Endothelial cell of umbilical vein (primary cell): ENCODE results near the gene FTSJ3. TPM values are rescaled to one million over a fixed set of nuclear protein-coding genes. Genes with fewer than 3 reads are reported as not detected.

Experiments
- BruUV-seq: library from RNA; stranded (reverse); fragments of 400-500 nt; replicated peaks from 2 replicates; lab custom pipeline; 2021; lab: Mats Ljungman, UMichigan
- CTCF ChIA-PET: fragments of 300-600, 350-600 bp; sonication (Branson Sonifier 250); formaldehyde crosslinking; loops from one replicate; lab custom pipeline; 2021; ENCODE audit warnings: antibody characterized with exemption, inconsistent platforms; lab: Charles Lee
- POLR2A ChIA-PET: fragments of 300-600, 350-600 bp; sonication (Branson Sonifier 250); formaldehyde crosslinking; loops from one replicate; lab custom pipeline; 2021; ENCODE audit warnings: antibody characterized with exemption, inconsistent platforms; lab: Charles Lee
- DNase-seq: peaks from one replicate; pipeline ENCODE4 v3.0.0-alpha.2; 2011; ENCODE audit warnings: low read depth, low spot score
- FAIRE-seq: peaks from 2 replicates; lab custom pipeline; 2011; peaks lifted over from hg19 to GRCh38; lab: Jason Lieb, UNC
- H2AFZ ChIP-seq: 2 replicates; pipeline ENCODE4 v1.6.0; 2012; ENCODE audit warnings: low read depth, low read length, control low read depth, inconsistent platforms
- H3K27ac ChIP-seq: 2 replicates; pipeline ENCODE4 v1.5.1; 2011; ENCODE audit warnings: low read depth, mild to moderate bottlenecking, control low read depth, low read length, moderate library complexity; ENCODE audit not compliant: insufficient read depth
- H3K27me3 ChIP-seq, 2 experiments: 2 replicates each; pipeline versions ENCODE4 v1.6.0 to v1.6.1; 2011; ENCODE audit warnings: low read length in 2 of 2, mixed read lengths in 1 of 2; ENCODE audit not compliant: control insufficient read depth in 2 of 2, insufficient read depth in 2 of 2
- H3K36me3 ChIP-seq, 2 experiments: 2 replicates in 1 of 2; 3 replicates in 1 of 2; pipeline ENCODE4 v1.5.1; 2011; ENCODE audit warnings: low read length in 2 of 2, mild to moderate bottlenecking in 1 of 2, moderate library complexity in 1 of 2; ENCODE audit not compliant: control insufficient read depth in 2 of 2, insufficient read depth in 2 of 2; ENCODE audit errors: extremely low read depth in 1 of 2
- H3K4me1 ChIP-seq: 3 replicates; pipeline ENCODE4 v1.5.1; 2011; ENCODE audit warnings: mild to moderate bottlenecking, low read length; ENCODE audit not compliant: control insufficient read depth, insufficient read depth; ENCODE audit errors: extremely low read depth
- H3K4me2 ChIP-seq: 2 replicates; pipeline ENCODE4 v1.6.1; 2011; ENCODE audit warnings: low read length, control low read depth, mixed read lengths; ENCODE audit not compliant: insufficient read depth
- H3K4me3 ChIP-seq, 3 experiments: fragments of 200-600 bp in 1 of 3; sonication (generic), shearing (Covaris generic) in 1 of 3; replicated peaks in 1 of 3; 2 replicates each; pipeline ENCODE4 v1.5.1; 2011 to 2016; ENCODE audit warnings: control low read depth in 3 of 3, low read length in 3 of 3, mild to moderate bottlenecking in 2 of 3, inconsistent platforms in 1 of 3, low read depth in 1 of 3, moderate library complexity in 1 of 3; ENCODE audit not compliant: insufficient read depth in 1 of 3
- H3K79me2 ChIP-seq: 2 replicates; pipeline ENCODE4 v1.6.0; 2012; ENCODE audit warnings: low read length, inconsistent platforms; ENCODE audit not compliant: control insufficient read depth, insufficient read depth
- H3K9ac ChIP-seq: replicated peaks from 2 replicates; pipeline ENCODE3; 2011; ENCODE audit warnings: low read length, control low read depth; ENCODE audit not compliant: insufficient read depth; ENCODE audit errors: extremely low read depth
- H3K9me1 ChIP-seq: replicated peaks from 3 replicates; pipeline ENCODE4 v1.6.0; 2011; ENCODE audit warnings: mild to moderate bottlenecking, low read length; ENCODE audit not compliant: control insufficient read depth, insufficient read depth; ENCODE audit errors: extremely low read depth
- H3K9me3 ChIP-seq: replicated peaks from 2 replicates; pipeline ENCODE4 v1.5.1; 2012; ENCODE audit warnings: low read length, inconsistent platforms; ENCODE audit not compliant: control insufficient read depth, insufficient read depth
- H4K20me1 ChIP-seq: replicated peaks from 2 replicates; pipeline ENCODE3; 2011; ENCODE audit warnings: mild to moderate bottlenecking, low read length; ENCODE audit not compliant: control insufficient read depth, insufficient read depth; ENCODE audit errors: extremely low read depth
- EZH2 ChIP-seq: IDR thresholded peaks from 2 replicates; pipeline ENCODE4 v1.6.1; 2012; ENCODE audit warnings: borderline replicate concordance, low read depth, mild to moderate bottlenecking, moderate library complexity, low read length, inconsistent platforms; ENCODE audit not compliant: severe bottlenecking
- FOS ChIP-seq: IDR thresholded peaks from 2 replicates; pipeline ENCODE4 v1.6.1; 2011; ENCODE audit warnings: mild to moderate bottlenecking, low read length, moderate library complexity, borderline replicate concordance; ENCODE audit not compliant: insufficient read depth
- JUN ChIP-seq: IDR thresholded peaks from 2 replicates; pipeline ENCODE4 v1.6.1; 2011; ENCODE audit warnings: borderline replicate concordance, low read depth; ENCODE audit not compliant: insufficient read length, insufficient read depth
- POLR2AphosphoS5 ChIP-seq: IDR thresholded peaks from 2 replicates; pipeline ENCODE4 v1.6.1; 2012; ENCODE audit warnings: low read depth, mild to moderate bottlenecking, control low read depth, low read length, moderate library complexity; ENCODE audit not compliant: insufficient read depth
- dilution Hi-C: fragments of 300-500 bp; cut with MboI; formaldehyde crosslinking; loops from one replicate; pipeline ENCODE4 v1.15.0; 2019; ENCODE audit warnings: low sequenced_read_pairs; ENCODE audit not compliant: extremely low pct_ligation_motif_present
- intact Hi-C: fragments of 100-400 bp; cut with micrococcal nuclease; formaldehyde crosslinking; loops from one replicate; pipeline ENCODE4 v1.10.0; 2022
- polyA plus RNA-seq, 4 experiments: library from polyadenylated mRNA; depleted of rRNA in 3 of 4; stranded (reverse) in 3 of 4; unstranded in 1 of 4; fragments of >200 nt; gene quantifications; 2 replicates each; pipeline versions ENCODE4 v1.2.1 to v1.2.3, GENCODE V29; 2011 to 2012; ENCODE audit warnings: missing spikeins in 1 of 4
- total RNA-seq: library from RNA; stranded (reverse); gene quantifications from 2 replicates; pipeline ENCODE4 v1.2.3, GENCODE V29; 2021
- TF ChIP-seq, protein P1 (sequence below), 2 donors: IDR thresholded peaks; 1 replicate in 1 of 2; 2 replicates in 1 of 2; pipeline ENCODE4 v1.5.1; 2011; ENCODE audit warnings: low read length in 2 of 2, mild to moderate bottlenecking in 2 of 2, moderate library complexity in 2 of 2, control low read depth in 1 of 2, inconsistent platforms in 1 of 2, low read depth in 1 of 2; ENCODE audit not compliant: insufficient read depth in 1 of 2; ENCODE audit errors: extremely low read depth in 1 of 2
- TF ChIP-seq, protein P2 (sequence below): IDR thresholded peaks from 2 replicates; pipeline ENCODE4 v1.6.1; 2011; ENCODE audit not compliant: insufficient read depth, insufficient read length

FTSJ3 gene
- total and polyA plus RNA-seq, 2 donors (not counting 3 experiments of a cell fraction or from before 2014, with no cell fraction given) = 42.1 to 60.2 TPM

DNA sequence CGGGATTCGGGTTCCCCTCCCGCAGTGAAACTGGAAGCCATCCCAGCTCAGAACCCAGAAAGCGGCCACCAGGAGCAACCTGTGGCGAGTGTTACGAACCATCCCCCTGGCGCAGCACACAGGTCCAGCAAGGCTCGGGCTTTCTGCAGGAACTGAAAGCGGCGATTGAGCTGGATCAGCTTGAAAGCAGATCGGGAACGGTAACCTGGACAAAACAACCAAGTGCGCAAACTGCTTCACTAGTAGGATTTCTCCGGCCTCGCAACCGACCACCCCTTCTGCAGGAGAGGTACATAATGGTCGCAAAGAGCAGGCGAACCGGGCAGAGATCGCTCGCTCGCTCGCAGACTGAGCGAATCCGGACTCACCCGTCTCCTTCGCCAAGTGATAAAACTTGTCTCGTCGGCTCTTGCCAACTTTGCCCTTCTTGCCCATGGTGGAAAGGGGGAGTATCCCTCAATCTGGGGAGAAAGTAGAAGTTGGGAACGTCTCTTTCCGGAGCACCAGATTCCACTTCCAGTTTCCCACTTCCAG, 928 bp downstream of the FTSJ3 start:
- dilution Hi-C loops = no loop called here
- ChIA-PET POLR2A (interaction anchor here (1.3 kb wide), 1 partner anchor 128 kb away, joined by 4 read pairs; no protein-coding TSS in a partner anchor), CTCF (interaction anchor here (1.1 to 1.4 kb wide), 3 partner anchors 8 to 84 kb away, joined by 3 to 4 read pairs (median 3); no protein-coding TSS in a partner anchor)
- TF ChIP-seq, protein P1, sequence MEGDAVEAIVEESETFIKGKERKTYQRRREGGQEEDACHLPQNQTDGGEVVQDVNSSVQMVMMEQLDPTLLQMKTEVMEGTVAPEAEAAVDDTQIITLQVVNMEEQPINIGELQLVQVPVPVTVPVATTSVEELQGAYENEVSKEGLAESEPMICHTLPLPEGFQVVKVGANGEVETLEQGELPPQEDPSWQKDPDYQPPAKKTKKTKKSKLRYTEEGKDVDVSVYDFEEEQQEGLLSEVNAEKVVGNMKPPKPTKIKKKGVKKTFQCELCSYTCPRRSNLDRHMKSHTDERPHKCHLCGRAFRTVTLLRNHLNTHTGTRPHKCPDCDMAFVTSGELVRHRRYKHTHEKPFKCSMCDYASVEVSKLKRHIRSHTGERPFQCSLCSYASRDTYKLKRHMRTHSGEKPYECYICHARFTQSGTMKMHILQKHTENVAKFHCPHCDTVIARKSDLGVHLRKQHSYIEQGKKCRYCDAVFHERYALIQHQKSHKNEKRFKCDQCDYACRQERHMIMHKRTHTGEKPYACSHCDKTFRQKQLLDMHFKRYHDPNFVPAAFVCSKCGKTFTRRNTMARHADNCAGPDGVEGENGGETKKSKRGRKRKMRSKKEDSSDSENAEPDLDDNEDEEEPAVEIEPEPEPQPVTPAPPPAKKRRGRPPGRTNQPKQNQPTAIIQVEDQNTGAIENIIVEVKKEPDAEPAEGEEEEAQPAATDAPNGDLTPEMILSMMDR (IDR thresholded peaks at IDR 0.05; ENCODE audit: extremely low read depth in 1 of 2, insufficient read depth in 1 of 2, low read depth in 1 of 2, low read length in 2 of 2) = peak in 1 of 2 donors; percentile 14
- TF ChIP-seq JUN = no peak
- DNase-seq = no peak
- H4K20me1 ChIP-seq = no peaks in the 10 kb centered on the region
- peak overlapping the region; percentile 86 for H3K9ac ChIP-seq
- intact Hi-C loops = loop anchor here (1.0 to 10.0 kb wide), 4 partner anchors 15 to 1252 kb away; partner anchors contain the start of genes CYB561 and DDX42
- peaks cover 23% of the 10 kb centered on the region for H3K4me1 ChIP-seq
- H3K27ac ChIP-seq = peak overlapping the region; percentile 92
- H3K4me2 ChIP-seq = peak overlapping the region; percentile 89
- H3K4me3 ChIP-seq = peak overlapping the region; percentile 47 to 81 (median 72)
- H3K79me2 ChIP-seq = peaks cover 42% of the 10 kb centered on the region
- no peaks in the 10 kb centered on the region for H3K9me1 ChIP-seq
- no peaks in the 10 kb centered on the region for H3K27me3 ChIP-seq
- H3K36me3 ChIP-seq = peaks cover 46 to 56% of the 10 kb centered on the region in 2 experiments
- H3K9me3 ChIP-seq = no peaks in the 10 kb centered on the region
- H2AFZ ChIP-seq = peak overlapping the region; percentile 5
- TSS peak; percentile 46 for BruUV-seq
- peak; percentile 50 for FAIRE-seq

DNA sequence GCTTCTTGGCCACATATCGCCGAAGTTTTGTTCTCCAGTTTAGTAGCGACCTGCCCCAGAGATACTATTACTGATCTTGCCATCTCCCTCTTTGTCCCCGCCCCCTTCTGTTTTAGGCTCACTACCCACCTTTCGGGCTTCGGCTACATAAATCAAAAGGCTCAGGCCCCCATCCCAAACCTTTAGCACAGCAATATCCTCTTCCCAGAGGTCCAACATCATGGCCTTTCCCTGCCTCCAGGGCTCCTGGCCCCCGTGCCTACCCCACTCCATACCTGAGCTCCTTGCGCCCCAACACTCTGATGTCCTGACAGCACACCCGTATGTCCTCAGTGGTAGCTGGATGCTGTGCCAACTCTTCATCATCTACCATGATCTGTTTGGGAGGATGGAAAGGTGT, 3.1 kb downstream of the FTSJ3 start:
- Histone ChIP-seq H3K9me1 (no peaks in the 10 kb centered on the region), H4K20me1 (no peaks in the 10 kb centered on the region), H3K9me3 (no peaks in the 10 kb centered on the region), H3K4me3 (no peak overlapping the region), H3K4me2 (no peak overlapping the region), H2AFZ (no peak overlapping the region), H3K27me3 (no peaks in the 10 kb centered on the region), H3K27ac (no peak overlapping the region), H3K4me1 (peaks cover 23% of the 10 kb centered on the region), H3K9ac (no peak overlapping the region), H3K36me3 (peaks cover 45 to 53% of the 10 kb centered on the region in 2 experiments), H3K79me2 (peaks cover 41% of the 10 kb centered on the region)
- ChIA-PET POLR2A (no interaction called here), CTCF (no interaction called here)
- FAIRE-seq = no peak
- DNase-seq = no peak
- TF ChIP-seq POLR2AphosphoS5 (no peak), FOS (no peak), EZH2 (no peak)
- TF ChIP-seq, protein P2, sequence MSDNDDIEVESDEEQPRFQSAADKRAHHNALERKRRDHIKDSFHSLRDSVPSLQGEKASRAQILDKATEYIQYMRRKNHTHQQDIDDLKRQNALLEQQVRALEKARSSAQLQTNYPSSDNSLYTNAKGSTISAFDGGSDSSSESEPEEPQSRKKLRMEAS = no peak
- dilution Hi-C loops (no loop called here), intact Hi-C loops (loop anchor here (10.0 kb wide), 1 partner anchor 1250 kb away; no protein-coding TSS in a partner anchor)
- BruUV-seq = no TSS peak
